ENCODE data around the gene APOL1.

- no peak for TF ChIP-seq CTCF (IDR thresholded peaks at IDR 0.05)
- TF ChIP-seq REST (IDR thresholded peaks at IDR 0.05; ENCODE audit: insufficient read depth in 1 of 2, low read depth in 2 of 2, low read length in 1 of 2), result no peak
These were observed 45.2 kb downstream of the APOL1 start for GRCh38 chr22:36298118-36298517.

Measured in Panc1 (cell line).